Rectal smooth muscle tissue (tissue), 1 donor: Measurements from ENCODE around the gene TSPAN16.
A peak's percentile ranks its signal among the peaks of the same experiment; 100 is the strongest.
"Not testable (repeated sequence)": the region's sequence is repeated elsewhere in the genome, so short reads cannot be mapped to it uniquely, and the experiment has no call there.

Experiments used
- H3K27ac ChIP-seq: one replicate; pipeline ENCODE4 v1.7.0; 2013; ENCODE audit warnings: low read depth, low read length, inconsistent platforms
- H3K27me3 ChIP-seq: one replicate; pipeline ENCODE4 v1.7.0; 2013; ENCODE audit warnings: low read length; ENCODE audit not compliant: control insufficient read depth, insufficient read depth
- H3K36me3 ChIP-seq: one replicate; pipeline ENCODE4 v1.7.0; 2013; ENCODE audit warnings: low read length; ENCODE audit not compliant: control insufficient read depth, insufficient read depth
- H3K4me1 ChIP-seq: one replicate; pipeline ENCODE4 v1.7.0; 2013; ENCODE audit warnings: low read length; ENCODE audit not compliant: control insufficient read depth, insufficient read depth
- H3K4me3 ChIP-seq: one replicate; pipeline ENCODE4 v1.7.0; 2013; ENCODE audit warnings: low read length
- H3K9ac ChIP-seq: one replicate; pipeline ENCODE4 v1.7.0; 2013; ENCODE audit warnings: low read length

The TSPAN16 gene

DNA sequence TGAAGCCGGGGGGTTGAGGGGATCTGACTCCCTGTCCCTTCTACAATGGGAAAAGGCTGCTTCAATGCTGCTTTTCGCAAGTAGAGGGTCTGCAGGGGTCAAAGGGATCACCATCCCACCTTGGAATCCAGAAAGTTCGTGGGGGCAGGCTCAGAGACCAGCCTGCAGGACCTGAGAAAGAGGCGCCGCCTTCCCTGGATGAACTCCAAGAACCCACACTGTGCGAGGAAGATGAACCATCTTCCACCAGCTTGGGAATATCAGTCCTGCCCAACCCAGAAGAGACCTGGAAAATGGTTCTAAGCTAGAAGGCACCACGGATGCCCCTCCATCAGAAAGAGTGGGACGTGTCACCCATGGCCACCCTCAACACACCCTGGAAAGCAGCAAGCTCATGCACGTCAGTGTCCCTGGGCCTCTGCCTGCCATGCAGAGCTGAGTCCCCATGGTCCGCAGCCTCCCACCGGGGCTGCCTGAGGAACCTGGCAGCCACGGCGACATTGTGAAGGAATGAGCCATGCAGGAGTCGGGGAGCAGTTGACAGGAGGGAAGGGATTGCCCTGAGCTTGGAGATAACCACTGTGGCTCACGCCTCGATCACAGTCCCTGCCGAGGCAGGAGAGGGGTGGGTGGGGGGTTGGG lies 28.9 kb downstream of the TSPAN16 start:
- H3K4me3 ChIP-seq, result no peak overlapping the region
- H3K27me3 ChIP-seq, result no peaks in the 10 kb centered on the region
- no peaks in the 10 kb centered on the region for H3K36me3 ChIP-seq
- H3K27ac ChIP-seq, result no peak overlapping the region
- no peak overlapping the region for H3K9ac ChIP-seq
- peaks cover 3% of the 10 kb centered on the region for H3K4me1 ChIP-seq

DNA sequence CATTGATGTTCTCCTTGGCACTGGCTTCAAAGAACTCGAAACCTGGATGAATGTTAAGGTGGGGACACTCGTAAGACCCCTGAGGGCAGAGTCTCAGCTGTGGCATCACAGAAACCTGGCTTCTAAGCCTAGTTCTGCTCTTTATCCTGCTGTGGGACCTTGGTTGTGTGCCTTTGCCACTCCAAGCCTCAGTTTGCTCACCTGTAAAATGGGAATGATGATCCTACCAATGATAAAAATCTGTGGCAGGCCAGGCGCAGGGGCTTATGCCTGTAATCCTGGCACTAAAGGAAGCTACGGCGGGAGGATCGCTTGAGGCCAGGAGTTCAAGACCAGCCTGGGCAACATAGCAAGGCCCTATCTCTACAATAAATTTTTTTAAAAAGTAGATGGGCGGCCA lies 29.6 kb downstream of the TSPAN16 start:
- H3K4me1 ChIP-seq, result peaks cover 3% of the 10 kb centered on the region
- no peak overlapping the region for H3K27ac ChIP-seq
- H3K4me3 ChIP-seq, result no peak overlapping the region
- H3K27me3 ChIP-seq, result no peaks in the 10 kb centered on the region
- no peak overlapping the region for H3K9ac ChIP-seq
- no peaks in the 10 kb centered on the region for H3K36me3 ChIP-seq

DNA sequence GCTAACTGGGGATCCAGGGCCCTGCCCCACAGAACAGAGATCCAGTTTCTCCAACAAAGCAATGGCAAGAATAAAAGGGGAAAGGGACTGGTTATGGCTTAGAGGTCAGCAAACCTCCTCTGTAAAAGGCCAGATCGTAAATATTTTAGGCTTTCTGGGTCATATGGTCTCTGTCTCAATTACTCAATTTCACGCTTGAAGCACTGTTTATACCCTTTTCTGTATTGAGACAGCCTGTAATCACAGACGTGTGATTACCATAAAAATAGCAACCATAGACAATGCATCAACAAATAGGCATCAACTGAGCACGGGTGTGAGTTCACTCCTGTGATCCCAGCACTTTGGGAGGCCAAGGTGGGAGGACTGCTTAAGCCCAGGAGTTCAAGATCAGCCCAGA lies 34.2 kb downstream of the TSPAN16 start:
- H3K4me1 ChIP-seq, result no peaks in the 10 kb centered on the region
- peaks cover 8% of the 10 kb centered on the region for H3K36me3 ChIP-seq
- H3K9ac ChIP-seq, result no peak overlapping the region
- H3K27ac ChIP-seq, result no peak overlapping the region
- no peaks in the 10 kb centered on the region for H3K27me3 ChIP-seq
- no peak overlapping the region for H3K4me3 ChIP-seq

DNA sequence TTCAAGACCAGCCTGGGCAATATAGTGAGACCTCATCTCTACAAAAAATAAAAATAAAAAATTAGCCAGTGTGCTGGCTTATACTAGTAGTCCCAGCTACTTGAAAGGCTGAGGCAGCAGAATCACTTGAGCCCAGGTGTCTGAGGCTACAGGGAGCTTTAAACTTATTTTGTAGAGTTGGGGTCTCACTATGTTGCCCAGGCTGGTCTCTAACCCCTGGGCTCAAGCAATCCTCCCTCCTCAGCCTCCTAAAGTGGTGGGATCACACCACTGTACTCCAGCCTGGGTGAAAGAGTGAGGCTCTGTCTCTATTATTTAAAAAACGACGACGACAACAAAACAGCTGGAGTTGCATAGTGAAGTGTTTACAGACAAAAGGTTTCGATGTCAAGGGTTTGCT lies 35.5 kb downstream of the TSPAN16 start:
- no peak overlapping the region for H3K9ac ChIP-seq
- peaks cover 16% of the 10 kb centered on the region for H3K36me3 ChIP-seq
- H3K4me1 ChIP-seq, result no peaks in the 10 kb centered on the region
- H3K27ac ChIP-seq, result no peak overlapping the region
- no peak overlapping the region for H3K4me3 ChIP-seq
- H3K27me3 ChIP-seq, result no peaks in the 10 kb centered on the region

DNA sequence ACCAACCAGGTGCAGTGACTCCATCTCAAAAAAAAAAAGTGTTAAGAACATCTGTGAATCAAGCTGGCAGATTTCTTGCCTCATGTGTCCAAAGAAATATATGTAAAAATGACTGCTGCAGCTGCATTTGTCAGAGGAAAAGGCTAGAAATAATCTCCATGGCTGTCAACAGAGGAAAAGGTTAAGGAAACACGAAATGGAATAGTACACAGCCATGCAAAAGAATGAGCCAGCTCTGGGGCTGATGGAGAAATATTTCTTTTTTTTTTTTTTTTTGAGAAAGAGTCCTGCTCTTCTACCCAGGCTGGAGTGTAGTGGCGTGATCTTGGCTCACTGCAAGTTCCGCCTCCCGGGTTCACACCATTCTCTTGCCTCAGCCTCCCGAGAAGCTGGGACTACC lies 36.9 kb downstream of the TSPAN16 start:
- Histone ChIP-seq H3K36me3 (peaks cover 16% of the 10 kb centered on the region), H3K4me1 (no peaks in the 10 kb centered on the region), H3K9ac (no peak overlapping the region)

DNA sequence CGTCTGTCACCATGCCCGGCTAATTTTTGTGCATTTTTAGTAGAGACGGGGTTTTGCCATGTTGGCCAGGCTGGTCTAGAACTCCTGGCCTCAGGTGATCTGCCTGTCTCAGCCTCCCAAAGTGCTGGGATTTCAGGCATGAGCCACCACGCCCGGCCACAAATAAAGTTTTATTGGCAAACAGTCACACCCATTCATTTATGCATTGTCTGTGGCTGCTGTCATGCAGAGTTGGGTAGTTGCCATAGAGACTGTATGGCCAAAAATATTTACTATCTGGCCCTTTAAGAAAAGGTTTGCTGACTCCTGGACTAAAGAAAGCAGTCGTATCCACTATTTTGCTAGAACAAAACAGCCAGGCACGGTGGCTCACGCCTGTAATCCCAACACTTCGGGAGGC lies 37.9 kb downstream of the TSPAN16 start:
- H3K27me3 ChIP-seq, H3K4me1 ChIP-seq, H3K4me3 ChIP-seq, H3K9ac ChIP-seq, H3K27ac ChIP-seq: not testable (repeated sequence)
- H3K36me3 ChIP-seq, result peaks cover 16% of the 10 kb centered on the region

More for the DNA sequence above, 36.9 kb downstream of the TSPAN16 start:
- no peak overlapping the region for H3K27ac ChIP-seq
- H3K4me3 ChIP-seq, result no peak overlapping the region
- H3K27me3 ChIP-seq, result no peaks in the 10 kb centered on the region

DNA sequence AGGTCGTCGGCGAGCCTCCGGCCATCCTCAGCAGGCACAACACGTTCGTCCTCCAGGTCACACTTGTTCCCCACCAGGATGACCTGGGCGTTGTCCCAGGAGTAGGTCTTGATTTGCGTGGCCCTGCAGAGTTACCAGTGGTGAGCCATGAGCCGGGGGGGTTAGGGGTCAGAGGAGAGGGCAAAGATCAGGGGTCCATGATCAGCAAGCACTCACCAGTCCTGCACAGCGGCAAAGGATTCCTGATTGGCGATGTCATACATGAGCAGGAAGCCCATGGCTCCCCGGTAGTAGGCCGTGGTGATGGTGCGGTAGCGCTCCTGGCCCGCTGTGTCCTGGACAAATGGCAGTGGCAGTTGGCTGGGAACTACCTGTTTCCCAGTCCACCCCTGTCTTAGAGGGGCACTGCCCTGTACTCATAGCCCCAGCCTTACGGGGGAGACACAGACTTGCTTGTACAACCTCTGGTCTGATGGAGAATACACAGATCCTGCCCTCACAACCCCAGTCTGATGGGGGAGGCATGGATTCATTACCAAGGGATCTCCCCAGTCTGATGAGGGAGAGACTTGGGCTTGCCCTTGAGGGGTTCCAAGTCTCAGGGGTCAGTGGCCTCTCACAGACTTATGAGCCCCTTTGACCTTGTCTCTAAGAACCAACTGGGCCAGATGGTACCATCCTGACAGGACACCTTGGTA lies 39.6 kb downstream of the TSPAN16 start:
- Histone ChIP-seq H3K4me1 (peaks cover 6% of the 10 kb centered on the region), H3K9ac (no peak overlapping the region), H3K36me3 (peaks cover 16% of the 10 kb centered on the region), H3K4me3 (no peak overlapping the region), H3K27me3 (no peaks in the 10 kb centered on the region), H3K27ac (no peak overlapping the region)

DNA sequence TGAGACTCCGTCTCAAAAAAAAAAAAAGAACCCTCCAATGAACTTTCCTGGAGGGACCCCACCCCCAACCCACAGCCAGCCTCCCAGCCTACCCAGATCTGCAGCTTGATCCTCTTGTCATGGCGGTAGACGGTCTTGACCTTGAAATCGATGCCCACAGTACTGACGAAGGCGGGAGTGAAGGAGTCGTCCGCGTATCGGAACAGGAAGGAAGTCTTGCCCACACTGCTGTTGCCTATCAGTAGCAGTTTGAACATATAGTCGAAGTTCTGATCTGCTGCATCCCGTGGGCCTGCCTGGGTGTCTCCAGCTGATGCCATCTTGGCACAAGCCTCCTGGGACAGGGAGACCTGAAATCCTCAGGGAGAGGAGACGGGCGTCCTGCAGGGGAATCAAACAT lies 41.1 kb downstream of the TSPAN16 start:
- Histone ChIP-seq H3K27ac (no peak overlapping the region), H3K4me1 (peaks cover 6% of the 10 kb centered on the region), H3K4me3 (no peak overlapping the region), H3K36me3 (peaks cover 16% of the 10 kb centered on the region), H3K27me3 (no peaks in the 10 kb centered on the region), H3K9ac (no peak overlapping the region)

DNA sequence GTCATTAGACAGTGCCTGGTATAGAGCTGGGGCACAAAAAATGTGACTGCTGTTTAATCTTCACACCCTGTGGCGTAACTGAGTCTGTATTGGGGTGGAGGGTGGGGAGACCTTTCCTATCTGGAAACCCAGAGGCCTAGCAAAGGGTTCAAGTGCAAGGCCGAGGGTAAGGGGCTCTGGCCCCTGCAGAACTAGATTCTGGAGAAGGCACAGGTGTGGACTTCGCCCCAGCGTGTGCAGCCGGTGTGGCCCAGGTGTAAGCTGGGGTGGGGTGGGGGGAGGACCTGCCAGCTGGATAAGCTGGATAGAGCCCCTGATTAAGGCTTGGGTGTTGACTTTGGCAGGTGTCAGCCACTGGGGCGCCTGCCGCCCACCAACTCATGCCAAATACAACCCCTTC lies 42.2 kb downstream of the TSPAN16 start:
- Histone ChIP-seq H3K4me3 (peak overlapping the region; percentile 73), H3K27ac (peak overlapping the region; percentile 40)

DNA sequence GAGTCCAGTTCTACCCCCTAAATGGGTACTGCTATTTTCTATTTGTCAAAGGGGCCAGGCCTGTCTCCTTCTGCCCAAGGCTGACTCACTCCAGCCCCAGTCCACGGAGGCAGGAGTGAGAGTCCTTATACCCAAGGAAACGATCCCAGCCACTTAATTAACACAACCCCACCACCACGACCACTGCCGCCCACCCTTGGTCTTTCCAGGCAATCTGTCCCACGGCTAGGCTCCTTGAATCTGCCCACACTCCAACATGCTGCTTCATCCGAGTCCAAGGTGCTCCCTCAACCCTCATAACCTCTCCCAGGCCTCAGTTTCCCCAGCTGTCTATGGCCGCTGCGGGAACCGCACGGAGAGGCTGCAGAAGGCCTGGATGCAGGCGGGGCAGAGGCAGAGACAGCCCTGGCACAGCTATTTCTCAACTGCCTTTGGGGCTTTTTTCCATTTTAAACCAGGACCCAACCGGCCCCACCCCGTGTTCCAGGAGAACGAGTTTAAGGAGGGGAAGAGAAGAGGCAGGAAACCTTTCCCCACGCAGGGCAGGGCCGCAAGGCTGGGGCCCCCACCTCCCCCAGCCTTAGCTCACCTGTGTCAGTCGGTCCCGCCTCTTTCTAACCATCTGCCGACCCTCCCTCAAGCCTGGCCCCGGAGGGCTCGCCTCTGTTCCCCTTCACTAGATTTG lies 42.8 kb downstream of the TSPAN16 start:
- no peaks in the 10 kb centered on the region for H3K27me3 ChIP-seq
- H3K27ac ChIP-seq, result peak overlapping the region; percentile 77
- peaks cover 15% of the 10 kb centered on the region for H3K36me3 ChIP-seq
- peak overlapping the region; percentile 73 for H3K4me3 ChIP-seq
- peaks cover 6% of the 10 kb centered on the region for H3K4me1 ChIP-seq
- H3K9ac ChIP-seq, result peak overlapping the region; percentile 24

More for the DNA sequence above, 42.2 kb downstream of the TSPAN16 start:
- Histone ChIP-seq H3K27me3 (no peaks in the 10 kb centered on the region), H3K36me3 (peaks cover 15% of the 10 kb centered on the region), H3K9ac (no peak overlapping the region), H3K4me1 (peaks cover 6% of the 10 kb centered on the region)

DNA sequence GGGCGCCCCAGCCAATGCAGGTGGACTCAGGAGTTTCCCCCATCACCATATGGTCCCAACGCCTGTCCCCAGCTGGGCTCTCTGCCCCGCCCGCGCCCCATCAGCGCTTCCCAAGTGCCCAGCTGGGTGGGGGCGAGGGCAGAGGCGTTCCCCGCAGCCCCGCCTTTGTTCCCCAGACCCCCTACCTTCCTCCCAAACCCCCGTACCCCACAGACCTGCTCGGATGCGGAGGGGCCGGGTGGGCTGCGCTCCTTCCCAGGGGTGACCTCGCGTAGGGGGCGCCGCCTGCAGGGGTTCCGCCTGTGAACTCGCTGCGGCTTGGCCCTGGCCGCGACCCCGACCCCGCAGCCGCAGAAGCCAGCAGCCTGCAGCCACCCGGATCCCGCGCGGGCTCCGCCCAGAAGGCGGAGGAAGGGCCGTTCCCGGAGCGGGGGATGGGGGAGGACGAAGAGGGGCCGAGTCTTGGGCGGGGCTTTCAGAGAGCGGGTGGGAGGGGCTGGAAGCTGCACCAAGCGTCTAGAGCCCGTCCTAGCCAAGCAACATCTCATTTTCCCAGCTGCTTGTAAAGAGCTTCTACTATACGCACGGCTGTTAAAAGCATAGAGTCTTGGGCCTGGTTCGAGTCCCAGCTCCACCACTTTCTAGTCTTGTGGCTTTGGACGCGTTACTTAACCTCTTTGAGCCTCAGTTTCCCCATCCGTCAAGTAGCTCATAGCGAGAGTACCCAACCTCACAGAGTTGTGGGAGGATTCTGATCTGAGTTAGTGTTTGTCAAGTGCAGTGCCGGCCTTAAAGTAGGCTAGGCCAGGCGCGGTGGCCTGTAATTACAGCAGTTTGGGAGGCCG lies 43.5 kb downstream of the TSPAN16 start, which contains the start of gene RAB3D:
TSS of gene RAB3D (minus strand) at position 404 of the 845 bp plus-strand sequence. CDS start 2,258 bp downstream, outside the sequence.
- peak within 1 kb of the TSS; percentile 77 for H3K27ac ChIP-seq
- H3K36me3 ChIP-seq, result peaks cover 12% of the 10 kb centered on the region
- peak within 1 kb of the TSS; percentile 73 for H3K4me3 ChIP-seq
- peak within 1 kb of the TSS; percentile 24 for H3K9ac ChIP-seq
- H3K4me1 ChIP-seq, result peaks cover 8% of the 10 kb centered on the region
- H3K27me3 ChIP-seq, result no peaks in the 10 kb centered on the region

DNA sequence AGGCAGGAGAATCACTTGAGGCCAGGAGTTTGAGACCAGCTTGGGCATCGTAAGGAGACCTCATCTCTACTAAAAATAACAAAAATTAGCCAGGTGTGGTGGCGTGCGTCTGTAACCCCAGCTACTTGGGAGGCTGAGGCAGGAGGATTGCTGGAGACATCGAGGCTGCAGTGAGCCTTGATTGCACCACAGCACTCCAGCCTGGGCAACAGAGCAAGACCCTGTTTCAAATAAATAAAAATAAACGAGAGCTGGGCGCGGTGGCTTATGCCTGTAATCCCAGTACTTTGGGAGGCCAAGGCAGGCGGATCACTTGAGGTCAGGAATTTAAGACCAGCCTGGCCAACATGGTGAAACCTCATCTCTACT lies 44.1 kb downstream of the TSPAN16 start:
- H3K36me3 ChIP-seq, H3K27me3 ChIP-seq, H3K9ac ChIP-seq, H3K4me1 ChIP-seq: not testable (repeated sequence)
- Histone ChIP-seq H3K4me3 (peak overlapping the region; percentile 73), H3K27ac (peak overlapping the region; percentile 74)
